T1000 (cell line): ENCODE measurements around the gene ACTR3.
"Not testable (repeated sequence)": the region's sequence is repeated elsewhere in the genome, so short reads cannot be mapped to it uniquely, and the experiment has no call there.

Experiments used
- DNase-seq: peaks from one replicate; lab custom pipeline; 2025; ENCODE audit warnings: mixed read lengths; lab: John Stamatoyannopoulos, UW

ACTR3 gene

GRCh38 chr2:113905886-113906285 lies 16.0 kb downstream of the ACTR3 start:
- DNase-seq: no peak

GRCh38 chr2:113906647-113907046 lies 16.8 kb downstream of the ACTR3 start:
- DNase-seq: no peak

GRCh38 chr2:113907297-113907696 lies 17.4 kb downstream of the ACTR3 start:
- DNase-seq: no peak

GRCh38 chr2:113910110-113910717 lies 20.3 kb downstream of the ACTR3 start:
- DNase-seq: no peak

- DNase-seq: no peak
These were observed 21.2 kb downstream of the ACTR3 start for GRCh38 chr2:113910967-113911678.

- no peak for DNase-seq
These were observed 25.4 kb downstream of the ACTR3 start for GRCh38 chr2:113915082-113915819.

GRCh38 chr2:113918229-113918628 lies 28.3 kb downstream of the ACTR3 start:
- no peak for DNase-seq

GRCh38 chr2:113920996-113921395 lies 31.1 kb downstream of the ACTR3 start:
- no peak for DNase-seq

- DNase-seq: no peak
These were observed 32.4 kb downstream of the ACTR3 start for GRCh38 chr2:113922335-113922734.

GRCh38 chr2:113922784-113923183 lies 32.9 kb downstream of the ACTR3 start:
- DNase-seq: no peak

- no peak for DNase-seq
These were observed 36.0 kb downstream of the ACTR3 start for GRCh38 chr2:113925884-113926283.

GRCh38 chr2:113926314-113926713 lies 36.4 kb downstream of the ACTR3 start:
- no peak for DNase-seq

- no peak for DNase-seq
These were observed 40.6 kb downstream of the ACTR3 start for GRCh38 chr2:113930448-113930847.

GRCh38 chr2:113937501-113937900 lies 47.6 kb downstream of the ACTR3 start:
- DNase-seq: no peak

- no peak for DNase-seq
These were observed 51.0 kb downstream of the ACTR3 start for GRCh38 chr2:113940891-113941290.

GRCh38 chr2:113945784-113946183 lies 55.9 kb downstream of the ACTR3 start:
- not testable (repeated sequence) for DNase-seq

- not testable (repeated sequence) for DNase-seq
These were observed 61.0 kb downstream of the ACTR3 start for GRCh38 chr2:113950906-113951305.

GRCh38 chr2:113961000-113961399 lies 71.1 kb downstream of the ACTR3 start:
- DNase-seq: no peak

GRCh38 chr2:113962692-113963480 lies 73.0 kb downstream of the ACTR3 start:
- DNase-seq: no peak

- DNase-seq: no peak
These were observed 74.1 kb downstream of the ACTR3 start for GRCh38 chr2:113963965-113964364.

- no peak for DNase-seq
These were observed 74.5 kb downstream of the ACTR3 start for GRCh38 chr2:113964436-113964835.

- DNase-seq: no peak
These were observed 75.3 kb downstream of the ACTR3 start for GRCh38 chr2:113965228-113965627.
